HUES6 (cell line): ENCODE data around the gene PRPF40A.
A peak's percentile ranks its signal among the peaks of the same experiment; 100 is the strongest.

Source experiments
- H3K27ac ChIP-seq: 2 replicates; pipeline ENCODE4 v1.7.0; 2013; ENCODE audit warnings: low read depth, mild to moderate bottlenecking, low read length, inconsistent platforms
- H3K27me3 ChIP-seq: 2 replicates; pipeline ENCODE4 v1.6.1; 2013; ENCODE audit warnings: low read length; ENCODE audit not compliant: control insufficient read depth, insufficient read depth
- H3K36me3 ChIP-seq: 2 replicates; pipeline ENCODE4 v1.6.1; 2013; ENCODE audit warnings: low read length; ENCODE audit not compliant: control insufficient read depth, insufficient read depth
- H3K4me1 ChIP-seq: 2 replicates; pipeline ENCODE4 v1.6.1; 2013; ENCODE audit warnings: low read length; ENCODE audit not compliant: control insufficient read depth, insufficient read depth
- H3K4me3 ChIP-seq: 2 replicates; pipeline ENCODE4 v1.5.1; 2013; ENCODE audit warnings: low read depth, low read length
- H3K9ac ChIP-seq: one replicate; pipeline ENCODE4 v1.6.1; 2013; ENCODE audit warnings: mild to moderate bottlenecking, low read length
- H3K9me3 ChIP-seq: 2 replicates; pipeline ENCODE4 v1.6.1; 2013; ENCODE audit warnings: low read depth, low read length; ENCODE audit not compliant: control insufficient read depth, insufficient read depth

PRPF40A gene

DNA sequence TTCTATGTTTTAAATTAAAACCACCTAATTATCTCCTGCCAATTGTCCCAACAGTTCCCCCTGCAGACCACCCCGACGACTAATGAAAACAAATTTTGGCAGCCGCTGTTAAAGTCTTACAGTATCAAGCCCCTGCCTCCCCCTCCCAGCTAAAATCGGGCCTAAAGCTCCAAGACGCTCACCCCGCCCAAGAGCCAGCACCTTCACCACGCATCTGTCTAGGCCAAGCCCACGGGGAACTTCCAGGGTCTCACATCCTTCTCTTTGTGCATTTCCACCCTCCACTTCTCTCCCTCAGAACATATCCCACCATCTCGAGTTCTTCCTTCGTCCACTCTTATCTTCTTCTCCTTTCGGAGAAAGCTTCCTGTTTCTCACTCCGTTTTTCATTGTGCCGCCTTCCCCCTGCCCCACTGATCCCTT, 445 bp downstream of the PRPF40A start:
- H3K4me1 ChIP-seq: peaks cover 8% of the 10 kb centered on the region
- peaks cover 58% of the 10 kb centered on the region for H3K36me3 ChIP-seq
- H3K9me3 ChIP-seq: no peaks in the 10 kb centered on the region
- H3K27me3 ChIP-seq: no peaks in the 10 kb centered on the region
- H3K27ac ChIP-seq: peak overlapping the region; percentile 100
- H3K9ac ChIP-seq: peak overlapping the region; percentile 100
- peak overlapping the region; percentile 98 for H3K4me3 ChIP-seq

DNA sequence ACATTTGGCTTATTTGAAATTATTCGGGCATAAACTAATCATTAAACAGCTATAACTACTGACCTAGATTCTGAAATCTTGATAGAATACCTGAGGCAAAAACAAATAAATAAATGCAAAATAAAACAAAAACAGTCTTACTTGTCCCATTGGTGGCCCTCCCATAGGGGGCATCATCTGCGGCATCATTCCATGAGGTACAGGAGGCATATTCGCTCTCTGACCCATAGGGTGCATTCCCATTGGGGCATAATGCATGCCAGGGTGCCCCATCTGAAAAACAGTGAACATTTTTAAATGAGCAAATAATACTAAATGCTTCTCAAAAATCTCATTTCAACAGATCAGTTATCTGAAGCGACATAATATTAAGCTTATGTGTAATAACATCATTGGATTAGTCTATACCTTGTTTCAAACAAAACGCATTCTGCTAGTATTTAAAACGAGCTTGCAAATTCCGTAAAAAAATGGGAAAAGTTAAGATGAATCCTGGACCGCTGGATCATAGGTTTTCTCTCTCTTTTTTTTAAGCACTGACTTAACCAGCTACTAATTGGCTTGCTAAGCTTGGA, 1.3 kb downstream of the PRPF40A start:
- no peaks in the 10 kb centered on the region for H3K9me3 ChIP-seq
- no peak overlapping the region for H3K27ac ChIP-seq
- H3K36me3 ChIP-seq: peaks cover 59% of the 10 kb centered on the region
- H3K9ac ChIP-seq: no peak overlapping the region
- H3K27me3 ChIP-seq: no peaks in the 10 kb centered on the region
- peaks cover 8% of the 10 kb centered on the region for H3K4me1 ChIP-seq
- H3K4me3 ChIP-seq: peak overlapping the region; percentile 98

- Histone ChIP-seq H3K4me3 (no peak overlapping the region; the same call in 1 of the 2 replicates), H3K27me3 (no peaks in the 10 kb centered on the region), H3K36me3 (peaks cover 59% of the 10 kb centered on the region), H3K9me3 (no peaks in the 10 kb centered on the region), H3K4me1 (peaks cover 4% of the 10 kb centered on the region), H3K27ac (no peak overlapping the region), H3K9ac (no peak overlapping the region)
These were observed 2.1 kb downstream of the PRPF40A start for GRCh38 chr2:152715112-152715511.

GRCh38 chr2:152710713-152711112, 6.5 kb downstream of the PRPF40A start:
- H3K9me3 ChIP-seq: peaks cover 10% of the 10 kb centered on the region; the same call in 1 of the 2 replicates
- H3K4me3 ChIP-seq: no peak overlapping the region
- no peaks in the 10 kb centered on the region for H3K27me3 ChIP-seq
- H3K36me3 ChIP-seq: peaks cover 98% of the 10 kb centered on the region
- H3K27ac ChIP-seq: no peak overlapping the region
- H3K4me1 ChIP-seq: no peaks in the 10 kb centered on the region
- H3K9ac ChIP-seq: no peak overlapping the region

DNA sequence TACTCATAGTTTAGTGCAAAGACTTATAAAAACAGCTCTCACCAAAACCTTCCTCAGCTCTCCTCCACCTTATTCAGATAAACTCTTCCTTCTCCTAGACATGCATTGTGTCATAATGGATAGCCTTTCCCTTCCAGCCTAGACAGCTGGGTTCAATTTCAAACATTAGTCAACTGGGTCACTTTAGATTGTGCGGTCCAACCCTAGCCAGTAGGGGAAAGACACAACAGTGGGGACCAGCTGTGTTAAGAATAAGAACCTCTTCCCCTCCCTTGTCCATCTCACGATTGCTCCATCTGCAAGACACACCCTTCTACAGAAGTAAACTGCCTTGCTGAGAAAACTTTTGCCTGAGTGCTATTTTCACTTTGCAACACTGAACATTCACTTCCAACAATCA, 8.5 kb downstream of the PRPF40A start:
- Histone ChIP-seq H3K9ac (no peak overlapping the region), H3K36me3 (peaks cover 95% of the 10 kb centered on the region), H3K4me1 (no peaks in the 10 kb centered on the region), H3K27ac (no peak overlapping the region), H3K27me3 (no peaks in the 10 kb centered on the region), H3K4me3 (no peak overlapping the region), H3K9me3 (peaks cover 10% of the 10 kb centered on the region; the same call in 1 of the 2 replicates)

- Histone ChIP-seq H3K27me3 (no peaks in the 10 kb centered on the region), H3K4me1 (no peaks in the 10 kb centered on the region), H3K9me3 (peaks cover 20% of the 10 kb centered on the region), H3K9ac (no peak overlapping the region), H3K36me3 (peaks cover 85% of the 10 kb centered on the region), H3K4me3 (no peak overlapping the region), H3K27ac (no peak overlapping the region)
These were observed 10.7 kb downstream of the PRPF40A start for GRCh38 chr2:152706477-152707021.

- Histone ChIP-seq H3K9ac (no peak overlapping the region), H3K4me1 (no peaks in the 10 kb centered on the region), H3K9me3 (peaks cover 11% of the 10 kb centered on the region), H3K36me3 (peaks cover 48% of the 10 kb centered on the region), H3K4me3 (no peak overlapping the region), H3K27me3 (no peaks in the 10 kb centered on the region), H3K27ac (peak overlapping the region; percentile 28; the same call in 1 of the 2 replicates)
These were observed 16.1 kb downstream of the PRPF40A start for GRCh38 chr2:152701198-152701597.

- Histone ChIP-seq H3K4me1 (no peaks in the 10 kb centered on the region), H3K4me3 (no peak overlapping the region), H3K9ac (no peak overlapping the region), H3K36me3 (peaks cover 45% of the 10 kb centered on the region), H3K9me3 (0 out of 2 replicates have a peak, but pooled peaks cover under 1% of the 10 kb centered on the region), H3K27ac (no peak overlapping the region), H3K27me3 (no peaks in the 10 kb centered on the region)
These were observed 20.8 kb downstream of the PRPF40A start for GRCh38 chr2:152696476-152696875.

DNA sequence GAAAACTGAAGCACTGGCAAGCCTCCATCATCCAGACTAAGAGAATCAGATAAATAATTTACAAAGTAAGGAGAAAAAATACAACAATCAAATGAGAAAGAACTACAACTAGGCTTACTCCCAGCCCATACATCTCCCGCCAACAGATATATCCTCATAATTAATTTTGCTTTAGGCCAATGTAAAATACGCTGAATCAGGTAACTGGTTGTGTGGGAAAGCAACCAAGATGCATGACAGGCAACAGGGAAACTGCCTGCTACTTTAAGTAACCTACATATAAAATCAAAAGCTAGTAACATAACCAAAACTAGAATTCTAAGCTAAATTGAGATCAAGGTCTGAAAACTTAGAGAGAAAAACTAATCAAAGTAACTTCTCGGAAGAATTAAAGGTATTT, 21.5 kb downstream of the PRPF40A start:
- Histone ChIP-seq H3K36me3 (peaks cover 43% of the 10 kb centered on the region), H3K4me3 (no peak overlapping the region), H3K9me3 (no peaks in the 10 kb centered on the region), H3K27ac (no peak overlapping the region), H3K4me1 (no peaks in the 10 kb centered on the region), H3K9ac (no peak overlapping the region), H3K27me3 (no peaks in the 10 kb centered on the region)

GRCh38 chr2:152694161-152694661, 23.1 kb downstream of the PRPF40A start:
- no peaks in the 10 kb centered on the region for H3K27me3 ChIP-seq
- H3K9ac ChIP-seq: no peak overlapping the region
- peak overlapping the region; percentile 47; the same call in 1 of the 2 replicates for H3K27ac ChIP-seq
- H3K4me1 ChIP-seq: no peaks in the 10 kb centered on the region
- H3K4me3 ChIP-seq: no peak overlapping the region
- H3K9me3 ChIP-seq: no peaks in the 10 kb centered on the region
- H3K36me3 ChIP-seq: peaks cover 44% of the 10 kb centered on the region

DNA sequence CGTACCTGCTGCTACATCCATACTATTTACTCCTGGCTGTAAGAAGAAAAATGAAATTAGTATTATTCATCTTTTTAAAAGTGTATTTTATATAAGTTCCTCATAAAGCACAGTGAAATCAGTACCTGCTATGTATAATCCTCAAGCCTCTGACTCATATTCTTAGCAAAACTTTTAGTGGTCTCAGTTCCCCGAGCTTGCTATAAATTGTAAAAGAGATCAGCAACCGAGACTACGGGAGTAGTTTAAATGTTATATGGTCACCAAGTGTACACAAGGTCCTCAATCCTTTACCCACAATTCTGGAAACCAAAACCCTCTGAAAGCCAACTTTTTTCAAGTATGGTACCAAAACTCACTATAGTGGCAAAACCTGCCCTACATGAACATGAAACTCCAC, 24.2 kb downstream of the PRPF40A start:
- Histone ChIP-seq H3K36me3 (peaks cover 48% of the 10 kb centered on the region), H3K4me1 (no peaks in the 10 kb centered on the region), H3K27me3 (no peaks in the 10 kb centered on the region), H3K27ac (no peak overlapping the region), H3K9me3 (no peaks in the 10 kb centered on the region), H3K9ac (no peak overlapping the region), H3K4me3 (no peak overlapping the region)
